Keratinocyte (primary cell): ENCODE measurements around the gene CYP3A4.

ENCODE experiments used
- CTCF ChIP-seq, 3 experiments: IDR thresholded peaks in 1 of 3; conservative IDR thresholded peaks in 1 of 3; optimal IDR thresholded peaks in 1 of 3; 2 replicates in 2 of 3; 3 replicates in 1 of 3; pipeline versions ENCODE3 to v1.5.1; 2011; ENCODE audit warnings: low read length in 3 of 3, mild to moderate bottlenecking in 3 of 3, moderate library complexity in 2 of 3, control low read depth in 1 of 3, inconsistent platforms in 1 of 3; ENCODE audit not compliant: insufficient read depth in 2 of 3; ENCODE audit errors: extremely low read depth in 1 of 3
- EZH2 ChIP-seq: IDR thresholded peaks from one replicate; pipeline ENCODE4 v1.6.1; 2012; ENCODE audit warnings: inconsistent platforms, mild to moderate bottlenecking, low read length, moderate library complexity

GRCh38 chr7:99707096-99707495 lies 76.9 kb downstream of the CYP3A4 start:
- TF ChIP-seq CTCF (optimal IDR thresholded peaks at IDR 0.05 in 1 of 3, IDR thresholded peaks at IDR 0.05 in 1 of 3, conservative IDR thresholded peaks at IDR 0.05 in 1 of 3; ENCODE audit: extremely low read depth in 1 of 3, insufficient read depth in 2 of 3, low read length in 3 of 3) (no peak), EZH2 (no peak)
